Fibroblast of lung (primary cell): ENCODE measurements around the gene TAX1BP1.

Experiments used
- EZH2 ChIP-seq: IDR thresholded peaks from 2 replicates; pipeline ENCODE4 v1.5.1; 2012; ENCODE audit warnings: low read length, control low read depth, mild to moderate bottlenecking; ENCODE audit errors: missing control alignments
- TF ChIP-seq, protein P1 (sequence below), 2 donors: IDR thresholded peaks in 1 of 2; conservative IDR thresholded peaks in 1 of 2; 1 replicate in 1 of 2; 2 replicates in 1 of 2; pipeline ENCODE4 v1.5.1; 2011 to 2012; ENCODE audit warnings: low read length in 2 of 2, control low read depth in 1 of 2, inconsistent platforms in 1 of 2, low read depth in 1 of 2, mild to moderate bottlenecking in 1 of 2

DNA sequence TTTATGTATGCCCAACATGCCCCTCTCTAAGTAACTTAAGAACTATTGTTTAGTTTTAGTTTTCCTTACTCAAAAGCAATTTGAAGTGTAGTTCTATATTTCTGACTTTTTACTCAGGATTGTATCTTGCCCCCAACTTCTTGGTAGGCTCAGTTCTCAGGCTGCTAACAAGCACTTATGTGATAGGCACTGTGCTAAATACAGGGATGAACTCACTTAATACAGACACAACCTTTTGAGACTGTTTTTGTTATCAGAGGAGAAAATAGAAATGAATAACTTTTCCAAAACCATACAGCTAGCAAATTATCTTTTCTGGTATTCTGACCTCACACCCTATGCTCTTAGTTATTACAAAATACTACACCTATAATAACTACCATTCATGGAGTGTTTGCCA, 16.3 kb downstream of the TAX1BP1 start:
- TF ChIP-seq, protein P1, sequence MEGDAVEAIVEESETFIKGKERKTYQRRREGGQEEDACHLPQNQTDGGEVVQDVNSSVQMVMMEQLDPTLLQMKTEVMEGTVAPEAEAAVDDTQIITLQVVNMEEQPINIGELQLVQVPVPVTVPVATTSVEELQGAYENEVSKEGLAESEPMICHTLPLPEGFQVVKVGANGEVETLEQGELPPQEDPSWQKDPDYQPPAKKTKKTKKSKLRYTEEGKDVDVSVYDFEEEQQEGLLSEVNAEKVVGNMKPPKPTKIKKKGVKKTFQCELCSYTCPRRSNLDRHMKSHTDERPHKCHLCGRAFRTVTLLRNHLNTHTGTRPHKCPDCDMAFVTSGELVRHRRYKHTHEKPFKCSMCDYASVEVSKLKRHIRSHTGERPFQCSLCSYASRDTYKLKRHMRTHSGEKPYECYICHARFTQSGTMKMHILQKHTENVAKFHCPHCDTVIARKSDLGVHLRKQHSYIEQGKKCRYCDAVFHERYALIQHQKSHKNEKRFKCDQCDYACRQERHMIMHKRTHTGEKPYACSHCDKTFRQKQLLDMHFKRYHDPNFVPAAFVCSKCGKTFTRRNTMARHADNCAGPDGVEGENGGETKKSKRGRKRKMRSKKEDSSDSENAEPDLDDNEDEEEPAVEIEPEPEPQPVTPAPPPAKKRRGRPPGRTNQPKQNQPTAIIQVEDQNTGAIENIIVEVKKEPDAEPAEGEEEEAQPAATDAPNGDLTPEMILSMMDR (conservative IDR thresholded peaks at IDR 0.05 in 1 of 2, IDR thresholded peaks at IDR 0.05 in 1 of 2; ENCODE audit: low read depth in 1 of 2, low read length in 2 of 2) = no peak
- TF ChIP-seq EZH2 = no peak
